Sigmoid colon (tissue), 7 donors: ENCODE results near the gene SNX21. TPM values are rescaled to one million over a fixed set of nuclear protein-coding genes. Genes with fewer than 3 reads are reported as not detected.

ENCODE experiments used
- DNase-seq: peaks from one replicate; pipeline ENCODE4 v3.0.0-alpha.2; 2019
- H3K27ac ChIP-seq, 4 donors: fragments of 200-600 bp; sonication (generic); one replicate each; pipeline ENCODE4 v1.5.1; 2016 to 2019; ENCODE audit warnings: mild to moderate bottlenecking in 1 of 4
- H3K27me3 ChIP-seq, 3 donors: fragments of 200-600 bp; sonication (generic); one replicate each; pipeline ENCODE4 v1.5.1; 2019; ENCODE audit warnings: mild to moderate bottlenecking in 1 of 3
- H3K36me3 ChIP-seq, 4 donors: fragments of 200-600 bp; sonication (generic); one replicate each; pipeline ENCODE4 v1.5.1; 2016 to 2019
- H3K4me1 ChIP-seq, 4 donors: fragments of 200-600 bp; sonication (generic); one replicate each; pipeline ENCODE4 v1.5.1; 2017 to 2019
- H3K4me3 ChIP-seq, 4 donors: fragments of 200-600 bp; sonication (generic); one replicate each; pipeline ENCODE4 v1.5.1; 2017 to 2019; ENCODE audit warnings: mild to moderate bottlenecking in 2 of 4, moderate library complexity in 1 of 4
- H3K9me3 ChIP-seq, 4 donors: fragments of 200-600 bp in 3 of 4; sonication (generic) in 3 of 4; one replicate each; pipeline versions ENCODE4 v1.5.1 to v1.6.1; 2013 to 2019
- EP300 ChIP-seq, 4 donors: sonication (generic); formaldehyde crosslinking; IDR thresholded peaks; one replicate each; pipeline ENCODE4 v1.6.1; 2017; ENCODE audit warnings: antibody characterized with exemption in 4 of 4
- POLR2A ChIP-seq, 2 donors: fragments of 450-650 bp; IDR thresholded peaks; one replicate each; pipeline ENCODE4 v1.6.1; 2016; ENCODE audit warnings: antibody characterized with exemption in 2 of 2, mild to moderate bottlenecking in 2 of 2, moderate library complexity in 2 of 2
- POLR2AphosphoS5 ChIP-seq, 4 donors: sonication (generic); formaldehyde crosslinking; IDR thresholded peaks; one replicate each; pipeline ENCODE4 v1.6.1; 2017; ENCODE audit warnings: antibody characterized with exemption in 4 of 4
- WGBS, 2 donors: extraction: QIAGEN DNeasy Blood & Tissue Kit; methylation state at CpG; one replicate each; pipeline ENCODE4 v1.1.7; 2013; 5-methylcytosine and 5-hydroxymethylcytosine counted together
- intact Hi-C: fragments of 100-400 bp; cut with DNase I; formaldehyde crosslinking; loops from one replicate; pipeline ENCODE4 v1.15.1; 2023
- polyA plus RNA-seq, 3 donors: library from polyadenylated mRNA; stranded (reverse); fragments of 200-250 nt; gene quantifications; one replicate each; pipeline ENCODE4 v1.2.3, GENCODE V29; 2013
- total RNA-seq, 4 donors: library from RNA; depleted of rRNA; stranded (reverse); fragments of >200 nt; gene quantifications; one replicate each; pipeline ENCODE4 v1.1.0, GENCODE V29; 2016
- TF ChIP-seq, protein P1 (sequence below), 4 experiments: fragments of 450-650 bp in 3 of 4; fragments of 200-600 bp in 1 of 4; IDR thresholded peaks; one replicate each; pipeline ENCODE4 v1.5.1; 2016 to 2019; ENCODE audit warnings: antibody characterized with exemption in 4 of 4, mild to moderate bottlenecking in 3 of 4, moderate library complexity in 2 of 4
- donor health status: healthy with polysubstance abuse.
- donor health status: Bipolar disorder and iron deficiency.
- donor health status: healthy.

SNX21 gene
- total and polyA plus RNA-seq, 7 donors, result 10.4 to 82.5 (median 46.7) TPM

DNA sequence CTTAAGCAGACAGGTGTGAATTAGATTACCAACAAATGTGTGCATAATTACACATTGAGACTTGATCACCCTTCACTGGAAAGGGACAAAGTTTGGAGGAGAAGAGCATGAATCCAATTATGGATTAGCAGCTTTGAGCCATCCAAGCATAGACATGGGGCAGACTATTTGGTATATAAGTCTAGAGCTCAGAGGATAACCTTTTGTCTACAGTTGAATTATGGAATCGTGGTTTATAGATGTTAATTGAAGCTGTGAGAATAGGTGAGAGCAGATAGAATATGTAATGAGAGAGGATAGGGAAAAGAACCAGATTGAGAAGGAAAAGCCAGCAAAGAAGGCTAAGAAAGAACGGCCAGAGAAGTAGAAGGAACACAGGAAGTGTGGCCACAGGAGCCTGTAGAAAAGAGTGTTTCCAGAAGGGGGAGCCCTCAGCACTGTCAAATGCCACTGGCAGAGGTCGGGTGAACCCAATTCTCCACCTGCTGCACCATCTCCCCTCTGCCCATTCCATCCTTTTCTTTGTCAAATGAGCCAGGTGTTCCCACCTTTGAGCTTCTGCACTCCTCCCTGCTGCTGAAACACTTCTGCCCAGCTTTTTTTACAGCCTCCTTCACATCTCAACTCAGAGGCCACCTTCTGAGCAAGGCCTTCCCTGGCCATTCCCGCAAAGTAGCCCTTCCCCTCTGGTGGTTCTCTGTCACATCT lies 34.5 kb upstream of the SNX21 start:
- Histone ChIP-seq H3K36me3 (peaks cover 29 to 70% (median 51%) of the 10 kb centered on the region in 4 donors), H3K4me3 (no peak overlapping the region), H3K27me3 (no peaks in the 10 kb centered on the region), H3K27ac (peak overlapping the region; percentile 14 to 55 (median 26)), H3K4me1 (peaks cover 0 to 7% (median 4%) of the 10 kb centered on the region in 4 donors), H3K9me3 (no peaks in the 10 kb centered on the region)
- WGBS, 2 donors, result 30 to 36% methylated on average over 4 of the region's 4 CpGs
- intact Hi-C loops, result loop anchor here (2.0 to 10.0 kb wide), 2 partner anchors 92 to 286 kb away; partner anchors contain the start of genes CTSA, NCOA5 and NEURL2
- TF ChIP-seq, protein P1, sequence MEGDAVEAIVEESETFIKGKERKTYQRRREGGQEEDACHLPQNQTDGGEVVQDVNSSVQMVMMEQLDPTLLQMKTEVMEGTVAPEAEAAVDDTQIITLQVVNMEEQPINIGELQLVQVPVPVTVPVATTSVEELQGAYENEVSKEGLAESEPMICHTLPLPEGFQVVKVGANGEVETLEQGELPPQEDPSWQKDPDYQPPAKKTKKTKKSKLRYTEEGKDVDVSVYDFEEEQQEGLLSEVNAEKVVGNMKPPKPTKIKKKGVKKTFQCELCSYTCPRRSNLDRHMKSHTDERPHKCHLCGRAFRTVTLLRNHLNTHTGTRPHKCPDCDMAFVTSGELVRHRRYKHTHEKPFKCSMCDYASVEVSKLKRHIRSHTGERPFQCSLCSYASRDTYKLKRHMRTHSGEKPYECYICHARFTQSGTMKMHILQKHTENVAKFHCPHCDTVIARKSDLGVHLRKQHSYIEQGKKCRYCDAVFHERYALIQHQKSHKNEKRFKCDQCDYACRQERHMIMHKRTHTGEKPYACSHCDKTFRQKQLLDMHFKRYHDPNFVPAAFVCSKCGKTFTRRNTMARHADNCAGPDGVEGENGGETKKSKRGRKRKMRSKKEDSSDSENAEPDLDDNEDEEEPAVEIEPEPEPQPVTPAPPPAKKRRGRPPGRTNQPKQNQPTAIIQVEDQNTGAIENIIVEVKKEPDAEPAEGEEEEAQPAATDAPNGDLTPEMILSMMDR (IDR thresholded peaks at IDR 0.05), result peak; percentile 25 to 72 (median 66)
- TF ChIP-seq EP300 (IDR thresholded peaks at IDR 0.05) (no peak), POLR2A (IDR thresholded peaks at IDR 0.05) (no peak), POLR2AphosphoS5 (IDR thresholded peaks at IDR 0.05) (no peak)
- DNase-seq, result no peak

DNA sequence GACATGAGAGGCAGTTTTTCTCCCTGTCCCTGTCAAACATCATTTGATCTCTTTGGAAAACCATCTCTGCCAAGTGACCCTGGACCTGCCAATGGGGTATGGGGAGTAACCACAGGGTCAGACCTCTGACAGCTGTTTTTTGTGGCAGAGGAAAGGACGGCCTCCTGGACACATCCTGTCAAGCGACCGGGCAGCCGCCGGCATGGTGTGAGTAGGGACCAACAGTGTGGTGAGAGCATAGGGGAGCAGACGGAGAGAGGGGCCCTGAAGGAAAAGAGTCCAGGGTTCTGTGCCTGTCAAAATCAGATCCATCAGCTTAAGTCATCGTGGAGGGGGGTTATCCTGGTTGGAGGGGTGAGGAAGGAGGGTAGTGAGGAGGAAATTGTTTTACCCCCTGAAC lies 31.7 kb upstream of the SNX21 start:
- H3K9me3 ChIP-seq, result no peaks in the 10 kb centered on the region
- DNase-seq, result no peak
- intact Hi-C loops, result no loop called here
- WGBS, 2 donors, result 93 to 96% methylated on average over 7 of the region's 7 CpGs
- no peak overlapping the region for H3K4me3 ChIP-seq
- H3K27me3 ChIP-seq, result no peaks in the 10 kb centered on the region
- H3K27ac ChIP-seq, result no peak overlapping the region
- no peak for TF ChIP-seq POLR2AphosphoS5 (IDR thresholded peaks at IDR 0.05)
- TF ChIP-seq, protein P1 (IDR thresholded peaks at IDR 0.05), result no peak
- TF ChIP-seq EP300 (IDR thresholded peaks at IDR 0.05), result no peak
- H3K4me1 ChIP-seq, result peaks cover 0 to 7% (median 3%) of the 10 kb centered on the region in 4 donors
- H3K36me3 ChIP-seq, result peaks cover 44 to 70% (median 55%) of the 10 kb centered on the region in 4 donors

GRCh38 chr20:45810191-45810970 lies 23.2 kb upstream of the SNX21 start:
- intact Hi-C loops, result loop anchor here (10.0 kb wide), 1 partner anchor 124 kb away; the partner anchor contains the start of gene PCIF1
- no peaks in the 10 kb centered on the region for H3K27me3 ChIP-seq
- TF ChIP-seq, protein P1 (IDR thresholded peaks at IDR 0.05), result no peak
- TF ChIP-seq POLR2A (IDR thresholded peaks at IDR 0.05) (no peak), EP300 (IDR thresholded peaks at IDR 0.05) (no peak), POLR2AphosphoS5 (IDR thresholded peaks at IDR 0.05) (no peak)
- H3K36me3 ChIP-seq, result peaks cover 26 to 63% (median 49%) of the 10 kb centered on the region in 4 donors
- peaks cover 0 to 14% (median 7%) of the 10 kb centered on the region in 4 donors for H3K4me1 ChIP-seq
- WGBS, 2 donors, result 95 to 96% methylated on average over 8 of the region's 8 CpGs
- no peak overlapping the region for H3K4me3 ChIP-seq
- no peak for DNase-seq
- H3K9me3 ChIP-seq, result no peaks in the 10 kb centered on the region
- H3K27ac ChIP-seq, result no peak overlapping the region

- TF ChIP-seq POLR2AphosphoS5 (IDR thresholded peaks at IDR 0.05) (peak; percentile 19 to 75 (median 63)), EP300 (IDR thresholded peaks at IDR 0.05) (no peak)
- Histone ChIP-seq H3K9me3 (no peaks in the 10 kb centered on the region), H3K4me3 (peak within 1 kb of the TSS; percentile 23 to 61 (median 52)), H3K4me1 (peaks cover 0 to 19% (median 9%) of the 10 kb centered on the region in 4 donors), H3K27me3 (no peaks in the 10 kb centered on the region), H3K36me3 (peaks cover 14 to 43% (median 36%) of the 10 kb centered on the region in 4 donors), H3K27ac (peak within 1 kb of the TSS; percentile 53 to 69 (median 64))
- DNase-seq, result peak; percentile 99
- intact Hi-C loops, result loop anchor here (10.0 kb wide), 1 partner anchor 122 kb away; the partner anchor contains the start of gene PCIF1
- WGBS, 2 donors, result 0 to 2% methylated on average over 65 of the region's 65 CpGs
Measured at GRCh38 chr20:45812157-45813005, 21.2 kb upstream of the SNX21 start, which contains the start of gene UBE2C. UBE2C (plus strand) TSS chr20:45812644; CDS start chr20:45812696, 52 bp downstream.
